ENCODE results near the gene TIRAP. TPM values are rescaled to one million over a fixed set of nuclear protein-coding genes. Genes with fewer than 3 reads are reported as not detected.

TIRAP gene
- total RNA-seq, 4 donors from 2014 or later = 6.6 to 18.1 (median 13.5) TPM

DNA sequence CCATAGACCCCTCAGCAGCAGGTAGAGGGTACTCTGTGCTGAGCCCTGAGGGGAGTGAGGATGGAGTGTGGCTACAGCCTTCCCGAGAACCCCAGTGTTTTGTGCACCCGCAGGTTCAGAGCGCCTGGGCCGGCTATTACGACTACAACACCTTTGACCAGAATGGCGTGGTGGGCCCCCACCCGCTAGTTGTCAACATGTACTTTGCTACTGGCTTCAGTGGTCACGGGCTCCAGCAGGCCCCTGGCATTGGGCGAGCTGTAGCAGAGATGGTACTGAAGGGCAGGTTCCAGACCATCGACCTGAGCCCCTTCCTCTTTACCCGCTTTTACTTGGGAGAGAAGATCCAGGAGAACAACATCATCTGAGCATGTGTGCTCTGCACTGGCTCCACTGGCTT lies 5.6 kb upstream of the TIRAP start:
- Histone ChIP-seq H3K4me3 (no peak overlapping the region), H3K9me3 (no peaks in the 10 kb centered on the region), H3K27ac (no peak overlapping the region), H3K36me3 (peaks cover 0 to 59% of the 10 kb centered on the region in 2 donors), H3K4me1 (peaks cover 0 to 17% (median 6%) of the 10 kb centered on the region in 3 donors), H3K27me3 (no peaks in the 10 kb centered on the region)
- 93% methylated on average over 8 of the region's 11 CpGs; no CpG with 5 or more reads in 1 of the 2 donors for WGBS, 2 donors (ENCODE audit: low coverage in 1 of 2)
- ATAC-seq = no peak
- no peak for TF ChIP-seq POLR2A (IDR thresholded peaks at IDR 0.05)
- TF ChIP-seq, protein P1, sequence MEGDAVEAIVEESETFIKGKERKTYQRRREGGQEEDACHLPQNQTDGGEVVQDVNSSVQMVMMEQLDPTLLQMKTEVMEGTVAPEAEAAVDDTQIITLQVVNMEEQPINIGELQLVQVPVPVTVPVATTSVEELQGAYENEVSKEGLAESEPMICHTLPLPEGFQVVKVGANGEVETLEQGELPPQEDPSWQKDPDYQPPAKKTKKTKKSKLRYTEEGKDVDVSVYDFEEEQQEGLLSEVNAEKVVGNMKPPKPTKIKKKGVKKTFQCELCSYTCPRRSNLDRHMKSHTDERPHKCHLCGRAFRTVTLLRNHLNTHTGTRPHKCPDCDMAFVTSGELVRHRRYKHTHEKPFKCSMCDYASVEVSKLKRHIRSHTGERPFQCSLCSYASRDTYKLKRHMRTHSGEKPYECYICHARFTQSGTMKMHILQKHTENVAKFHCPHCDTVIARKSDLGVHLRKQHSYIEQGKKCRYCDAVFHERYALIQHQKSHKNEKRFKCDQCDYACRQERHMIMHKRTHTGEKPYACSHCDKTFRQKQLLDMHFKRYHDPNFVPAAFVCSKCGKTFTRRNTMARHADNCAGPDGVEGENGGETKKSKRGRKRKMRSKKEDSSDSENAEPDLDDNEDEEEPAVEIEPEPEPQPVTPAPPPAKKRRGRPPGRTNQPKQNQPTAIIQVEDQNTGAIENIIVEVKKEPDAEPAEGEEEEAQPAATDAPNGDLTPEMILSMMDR (IDR thresholded peaks at IDR 0.05) = no peak
- TF ChIP-seq EP300 (IDR thresholded peaks at IDR 0.05) = no peak

DNA sequence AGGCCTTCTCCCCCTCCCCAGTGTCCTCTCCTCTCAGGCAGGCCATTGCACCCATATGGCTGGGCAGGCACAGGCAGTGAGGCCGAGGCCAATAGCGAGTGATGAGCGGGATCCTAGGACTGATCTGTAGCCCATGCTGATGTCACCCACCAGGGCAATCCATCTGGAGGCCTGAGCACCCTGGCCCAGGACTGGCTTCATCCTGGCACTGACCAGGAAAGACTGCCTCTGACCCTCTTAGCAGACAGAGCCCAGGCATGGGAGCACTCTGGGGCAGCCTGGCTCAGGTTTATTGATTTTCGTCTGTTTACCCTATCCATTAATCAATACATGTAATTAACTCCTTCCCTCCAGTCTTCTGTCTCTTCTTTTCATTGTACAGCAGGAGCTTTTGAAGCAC lies 5.1 kb upstream of the TIRAP start:
- 83 to 84% methylated on average over 1 to 2 of the region's 4 CpGs for WGBS, 2 donors (ENCODE audit: low coverage in 1 of 2)
- Histone ChIP-seq H3K36me3 (peaks cover 0 to 54% of the 10 kb centered on the region in 2 donors), H3K27me3 (no peaks in the 10 kb centered on the region), H3K4me3 (no peak overlapping the region), H3K27ac (no peak overlapping the region), H3K9me3 (no peaks in the 10 kb centered on the region), H3K4me1 (peaks cover 0 to 20% (median 9%) of the 10 kb centered on the region in 3 donors)
- no peak for ATAC-seq
- TF ChIP-seq EP300 (IDR thresholded peaks at IDR 0.05) (no peak), POLR2AphosphoS5 (IDR thresholded peaks at IDR 0.05) (no peak)

DNA sequence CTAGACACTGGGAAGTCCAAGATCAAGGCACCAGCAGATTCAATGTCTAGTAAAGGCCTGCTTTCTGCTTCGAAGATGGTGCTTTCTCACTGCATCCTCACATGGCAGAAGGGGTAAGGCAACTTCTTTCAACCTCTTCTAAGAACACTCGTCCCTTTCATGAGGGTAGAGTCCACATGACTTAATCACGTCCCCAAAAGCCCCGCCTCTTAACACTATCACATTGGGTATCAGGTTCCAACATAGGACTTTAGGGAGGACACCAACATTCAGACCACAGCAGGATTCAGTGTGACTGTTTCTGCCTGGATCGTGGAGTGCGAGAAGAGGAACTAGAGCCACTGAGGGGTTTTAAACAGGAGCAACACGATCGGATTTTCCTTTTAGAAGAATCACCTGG lies 3.7 kb upstream of the TIRAP start:
- WGBS, 2 donors (ENCODE audit: low coverage in 1 of 2) = 90% methylated on average over 5 of the region's 8 CpGs; no CpG with 5 or more reads in 1 of the 2 donors
- Histone ChIP-seq H3K27ac (no peak overlapping the region), H3K4me1 (peaks cover 0 to 29% (median 9%) of the 10 kb centered on the region in 3 donors), H3K27me3 (no peaks in the 10 kb centered on the region), H3K36me3 (peaks cover 0 to 40% of the 10 kb centered on the region in 2 donors), H3K9me3 (no peaks in the 10 kb centered on the region), H3K4me3 (no peak overlapping the region)
- no peak for TF ChIP-seq EP300 (IDR thresholded peaks at IDR 0.05)
- no peak for ATAC-seq

DNA sequence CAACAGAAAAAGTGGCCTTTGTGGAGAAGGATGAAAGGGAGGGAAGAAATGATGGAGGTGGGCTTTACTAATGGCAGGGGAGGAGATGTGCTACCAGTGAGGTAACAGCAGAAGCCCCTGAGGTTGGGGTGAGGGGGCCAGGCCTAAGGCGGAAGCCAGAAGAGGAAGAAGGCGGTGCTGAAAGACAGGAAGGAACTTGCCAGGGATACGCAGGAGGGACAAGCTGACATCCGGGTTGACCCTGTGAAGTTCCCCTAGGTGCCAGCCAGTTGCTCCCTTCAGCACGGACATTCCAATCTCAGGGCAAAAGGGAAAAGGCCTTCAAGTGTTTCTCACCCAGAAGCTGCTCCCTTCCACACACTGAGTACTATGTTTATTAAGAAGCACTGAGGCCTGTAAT lies 2.3 kb upstream of the TIRAP start:
- Histone ChIP-seq H3K4me3 (no peak overlapping the region), H3K4me1 (peaks cover 0 to 40% (median 9%) of the 10 kb centered on the region in 3 donors), H3K27me3 (no peaks in the 10 kb centered on the region), H3K36me3 (peaks cover 0 to 26% of the 10 kb centered on the region in 2 donors), H3K27ac (peak overlapping the region in 1 of 4 donors; percentile 6), H3K9me3 (no peaks in the 10 kb centered on the region)
- ATAC-seq = no peak
- 77 to 80% methylated on average over 5 of the region's 5 CpGs for WGBS, 2 donors (ENCODE audit: low coverage in 1 of 2)
- TF ChIP-seq POLR2A (IDR thresholded peaks at IDR 0.05) (no peak), POLR2AphosphoS5 (IDR thresholded peaks at IDR 0.05) (no peak), EP300 (IDR thresholded peaks at IDR 0.05) (no peak)

DNA sequence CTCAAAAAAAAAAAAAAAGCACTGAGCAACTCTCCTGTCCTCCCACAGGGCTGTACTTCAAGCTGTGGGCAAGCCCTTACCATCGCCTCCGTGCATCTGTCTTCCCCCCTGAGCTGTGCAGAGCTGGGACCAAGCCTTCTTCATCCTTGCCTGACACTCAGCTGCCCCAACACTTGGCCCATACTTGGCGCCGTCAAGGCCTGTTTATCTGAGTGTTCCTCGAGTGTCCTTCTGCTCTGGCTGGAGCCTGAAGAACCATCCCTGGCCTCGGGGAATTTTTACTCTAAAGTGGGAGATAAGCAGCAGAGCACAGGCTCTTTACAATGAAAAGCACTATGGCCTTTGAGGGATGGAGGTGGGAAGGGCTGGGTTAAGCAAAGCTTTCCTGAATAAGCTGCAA lies 1.6 kb upstream of the TIRAP start:
- Histone ChIP-seq H3K27ac (peak overlapping the region in 2 of 4 donors; percentile 6 to 97), H3K36me3 (peaks cover 0 to 20% of the 10 kb centered on the region in 2 donors), H3K27me3 (no peaks in the 10 kb centered on the region), H3K4me1 (peaks cover 0 to 40% (median 9%) of the 10 kb centered on the region in 3 donors), H3K9me3 (no peaks in the 10 kb centered on the region), H3K4me3 (no peak overlapping the region)
- no peak for ATAC-seq
- TF ChIP-seq EP300 (IDR thresholded peaks at IDR 0.05) = no peak
- TF ChIP-seq, protein P1 (IDR thresholded peaks at IDR 0.05) = no peak
- no peak for TF ChIP-seq POLR2AphosphoS5 (IDR thresholded peaks at IDR 0.05)
- TF ChIP-seq POLR2A (IDR thresholded peaks at IDR 0.05) = no peak
- 73 to 79% methylated on average over 5 to 6 of the region's 6 CpGs for WGBS, 2 donors (ENCODE audit: low coverage in 1 of 2)

DNA sequence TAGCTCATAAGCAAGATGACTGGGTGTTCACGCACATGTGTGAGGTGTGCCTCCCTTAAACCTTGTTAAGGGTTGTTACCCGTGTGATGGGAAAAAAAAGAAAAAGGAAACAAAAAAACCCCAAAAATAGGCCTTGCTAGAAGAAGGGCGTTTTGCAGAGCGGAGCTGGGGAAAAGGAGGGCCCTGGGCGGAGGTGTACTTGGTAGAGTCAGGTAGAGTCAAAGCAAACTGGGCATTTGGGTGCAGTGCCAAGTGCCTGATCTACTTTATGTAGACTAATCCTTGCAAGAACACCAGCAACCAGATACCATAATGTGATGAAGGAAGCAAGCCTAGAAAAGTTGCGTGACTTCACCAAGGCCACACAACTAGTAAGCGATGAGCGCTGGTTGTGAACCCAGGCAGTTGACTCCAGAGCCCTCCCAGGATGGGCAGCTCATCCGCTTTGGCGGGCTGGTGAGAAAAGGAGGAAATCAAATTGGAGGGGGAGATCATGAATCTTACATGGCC lies 1.2 kb upstream of the TIRAP start:
- no peaks in the 10 kb centered on the region for H3K27me3 ChIP-seq
- H3K4me1 ChIP-seq = peaks cover 0 to 40% (median 9%) of the 10 kb centered on the region in 3 donors
- H3K27ac ChIP-seq = peak overlapping the region in 3 of 4 donors; percentile 96 to 99 (median 97)
- 88 to 91% methylated on average over 5 to 9 of the region's 10 CpGs for WGBS, 2 donors (ENCODE audit: low coverage in 1 of 2)
- peak overlapping the region in 1 of 2 donors; percentile 89 for H3K4me3 ChIP-seq
- H3K36me3 ChIP-seq = peaks cover 0 to 16% of the 10 kb centered on the region in 2 donors
- ATAC-seq = no peak
- no peaks in the 10 kb centered on the region for H3K9me3 ChIP-seq
- TF ChIP-seq, protein P1 (IDR thresholded peaks at IDR 0.05) = no peak
- TF ChIP-seq EP300 (IDR thresholded peaks at IDR 0.05) (no peak), POLR2A (IDR thresholded peaks at IDR 0.05) (no peak), POLR2AphosphoS5 (IDR thresholded peaks at IDR 0.05) (no peak)

Data from gastroesophageal sphincter (tissue), 4 donors.